Measurements from ENCODE around the gene ACAP2.

DNA sequence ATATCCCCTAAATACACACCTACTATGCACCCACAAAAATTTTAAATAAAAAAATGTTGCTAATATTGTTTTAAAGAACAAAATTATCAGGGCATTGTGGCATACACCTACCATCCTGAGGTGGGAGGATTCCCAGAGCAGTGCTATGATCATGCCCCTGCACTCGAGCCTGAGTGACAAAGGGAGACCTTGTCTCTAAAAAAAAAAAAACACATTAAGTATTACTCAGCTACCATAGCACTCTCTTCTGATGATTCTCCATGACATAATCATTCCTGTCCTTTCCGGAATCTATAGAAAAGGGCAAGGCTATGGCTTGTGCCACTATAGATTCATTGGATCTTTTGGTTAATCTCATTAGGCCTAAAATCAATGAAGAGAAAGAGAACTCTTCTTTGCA lies 77.4 kb downstream of the ACAP2 start:
- TF ChIP-seq, protein P1, sequence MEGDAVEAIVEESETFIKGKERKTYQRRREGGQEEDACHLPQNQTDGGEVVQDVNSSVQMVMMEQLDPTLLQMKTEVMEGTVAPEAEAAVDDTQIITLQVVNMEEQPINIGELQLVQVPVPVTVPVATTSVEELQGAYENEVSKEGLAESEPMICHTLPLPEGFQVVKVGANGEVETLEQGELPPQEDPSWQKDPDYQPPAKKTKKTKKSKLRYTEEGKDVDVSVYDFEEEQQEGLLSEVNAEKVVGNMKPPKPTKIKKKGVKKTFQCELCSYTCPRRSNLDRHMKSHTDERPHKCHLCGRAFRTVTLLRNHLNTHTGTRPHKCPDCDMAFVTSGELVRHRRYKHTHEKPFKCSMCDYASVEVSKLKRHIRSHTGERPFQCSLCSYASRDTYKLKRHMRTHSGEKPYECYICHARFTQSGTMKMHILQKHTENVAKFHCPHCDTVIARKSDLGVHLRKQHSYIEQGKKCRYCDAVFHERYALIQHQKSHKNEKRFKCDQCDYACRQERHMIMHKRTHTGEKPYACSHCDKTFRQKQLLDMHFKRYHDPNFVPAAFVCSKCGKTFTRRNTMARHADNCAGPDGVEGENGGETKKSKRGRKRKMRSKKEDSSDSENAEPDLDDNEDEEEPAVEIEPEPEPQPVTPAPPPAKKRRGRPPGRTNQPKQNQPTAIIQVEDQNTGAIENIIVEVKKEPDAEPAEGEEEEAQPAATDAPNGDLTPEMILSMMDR (conservative IDR thresholded peaks at IDR 0.05; ENCODE audit: low read length), result no peak
- TF ChIP-seq EZH2phosphoT487 (IDR thresholded peaks at IDR 0.05; ENCODE audit: borderline replicate concordance, low read depth, low read length), result no peak

All from OCI-LY7 (cell line).